ENCODE results near the gene NBL1.
A peak's percentile ranks its signal among the peaks of the same experiment; 100 is the strongest.

The NBL1 gene

DNA sequence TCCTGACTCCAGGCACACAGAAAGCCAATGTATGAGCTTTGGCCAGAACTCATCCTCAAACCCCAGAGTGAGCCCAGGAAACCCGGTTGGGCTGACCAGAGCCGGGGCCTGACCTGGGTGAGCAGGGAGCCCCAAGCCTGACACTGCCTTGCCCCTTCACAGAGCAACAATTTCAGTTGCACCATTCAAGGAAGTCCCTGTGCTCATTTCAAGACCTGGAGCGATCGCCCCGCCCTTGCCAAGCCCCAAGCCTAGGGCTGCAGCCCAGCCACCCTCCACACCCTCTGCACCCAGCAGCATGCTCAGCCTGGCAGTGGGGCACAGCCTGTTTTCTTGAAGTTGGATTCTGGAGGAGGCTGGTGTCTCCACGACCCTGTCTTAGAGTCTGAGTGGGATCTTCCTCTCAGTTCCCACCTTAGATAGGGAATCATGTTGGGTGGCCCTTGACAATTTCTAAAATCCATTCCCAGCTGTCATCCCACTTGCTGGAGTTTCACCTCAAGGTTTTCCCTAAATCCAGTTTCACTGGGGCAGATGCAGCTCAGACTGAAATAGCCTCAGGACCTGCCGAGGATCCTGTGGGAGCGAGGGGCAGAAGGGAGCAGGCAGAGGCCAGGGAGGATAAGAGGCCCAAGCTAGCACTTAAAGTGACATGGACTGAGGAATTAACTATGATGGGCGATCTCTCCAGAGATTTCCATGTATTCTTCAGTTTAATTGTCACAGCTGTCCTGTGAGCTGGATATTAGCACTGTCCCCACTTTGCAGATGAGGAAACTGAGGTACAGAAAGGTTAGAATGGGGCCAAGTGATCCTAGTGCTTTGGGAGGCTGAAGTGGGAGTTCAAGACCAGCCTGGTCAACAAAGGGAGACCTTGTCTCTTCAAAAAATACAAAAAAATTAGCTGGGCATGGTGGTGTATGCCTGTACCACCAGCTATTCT is 2.5 kb downstream of the NBL1 start:
- H3K4me3 ChIP-seq (ENCODE audit: low read depth, low read length), result peak overlapping the region; percentile 96; the same call in 1 of the 2 replicates
- no peaks in the 10 kb centered on the region for H3K36me3 ChIP-seq (ENCODE audit: insufficient read depth, low read length)
- H3K4me1 ChIP-seq (ENCODE audit: control insufficient read depth, insufficient read depth, low read length, unreplicated experiment), result peaks cover 41% of the 10 kb centered on the region
- no peak overlapping the region for H3K27ac ChIP-seq (ENCODE audit: low read depth, low read length)
- H3K79me2 ChIP-seq (ENCODE audit: control insufficient read depth, insufficient read depth, low read length, unreplicated experiment), result peaks cover 50% of the 10 kb centered on the region
- no peaks in the 10 kb centered on the region for H3K27me3 ChIP-seq (ENCODE audit: insufficient read depth, low read length)
- no peak overlapping the region for H2AFZ ChIP-seq (ENCODE audit: low read length, unreplicated experiment)

DNA sequence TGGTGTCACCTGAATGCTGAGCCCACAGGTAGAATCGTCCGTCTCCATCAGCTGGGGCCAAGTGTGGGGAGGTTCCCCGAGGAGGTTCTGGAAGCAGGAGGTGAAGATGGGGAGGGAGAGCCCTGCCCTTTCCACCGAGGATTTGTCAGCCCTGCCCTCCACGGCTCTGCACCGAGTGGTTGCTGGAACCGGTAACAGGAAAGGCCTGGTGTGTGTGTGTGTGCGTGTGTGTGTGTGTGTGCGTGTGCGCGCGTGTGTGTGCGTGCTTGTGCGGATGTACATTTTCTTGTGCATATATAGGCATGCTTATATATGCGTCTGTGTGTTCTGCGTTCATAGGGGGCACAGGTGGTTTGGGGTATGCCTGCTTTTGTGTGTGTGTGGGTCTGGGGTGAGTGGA is 3.5 kb downstream of the NBL1 start:
- no peak overlapping the region for H3K4me3 ChIP-seq (ENCODE audit: low read depth, low read length)
- no peak overlapping the region for H2AFZ ChIP-seq (ENCODE audit: low read length, unreplicated experiment)
- no peaks in the 10 kb centered on the region for H3K36me3 ChIP-seq (ENCODE audit: insufficient read depth, low read length)
- no peak overlapping the region for H3K27ac ChIP-seq (ENCODE audit: low read depth, low read length)
- H3K4me1 ChIP-seq (ENCODE audit: control insufficient read depth, insufficient read depth, low read length, unreplicated experiment), result peaks cover 50% of the 10 kb centered on the region
- H3K79me2 ChIP-seq (ENCODE audit: control insufficient read depth, insufficient read depth, low read length, unreplicated experiment), result peaks cover 50% of the 10 kb centered on the region
- no peaks in the 10 kb centered on the region for H3K27me3 ChIP-seq (ENCODE audit: insufficient read depth, low read length)

DNA sequence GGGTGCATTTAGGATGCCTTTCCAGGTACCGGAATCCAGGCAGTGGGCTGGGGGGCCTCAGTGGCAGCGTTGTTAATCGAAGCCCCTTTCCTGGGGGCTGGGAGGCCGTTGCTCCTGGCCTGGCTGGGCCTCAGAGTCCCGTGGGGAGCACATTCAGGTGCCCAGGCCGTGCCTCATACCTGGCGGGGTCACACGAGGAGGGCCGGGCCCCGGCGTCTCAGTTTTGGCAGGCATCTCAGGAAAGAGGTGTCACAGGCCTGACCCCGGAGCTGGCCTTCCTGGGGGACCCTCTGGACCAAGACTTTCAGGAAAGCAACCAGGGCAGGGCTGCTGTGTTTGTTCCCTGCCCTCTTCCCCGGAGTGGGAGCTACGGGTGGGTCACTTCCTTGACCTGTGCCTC is 4.1 kb downstream of the NBL1 start:
- Histone ChIP-seq H3K27me3 (ENCODE audit: insufficient read depth, low read length) (no peaks in the 10 kb centered on the region), H3K79me2 (ENCODE audit: control insufficient read depth, insufficient read depth, low read length, unreplicated experiment) (peaks cover 51% of the 10 kb centered on the region), H3K36me3 (ENCODE audit: insufficient read depth, low read length) (no peaks in the 10 kb centered on the region), H3K27ac (ENCODE audit: low read depth, low read length) (no peak overlapping the region), H2AFZ (ENCODE audit: low read length, unreplicated experiment) (no peak overlapping the region), H3K4me3 (ENCODE audit: low read depth, low read length) (no peak overlapping the region), H3K4me1 (ENCODE audit: control insufficient read depth, insufficient read depth, low read length, unreplicated experiment) (peaks cover 45% of the 10 kb centered on the region)

DNA sequence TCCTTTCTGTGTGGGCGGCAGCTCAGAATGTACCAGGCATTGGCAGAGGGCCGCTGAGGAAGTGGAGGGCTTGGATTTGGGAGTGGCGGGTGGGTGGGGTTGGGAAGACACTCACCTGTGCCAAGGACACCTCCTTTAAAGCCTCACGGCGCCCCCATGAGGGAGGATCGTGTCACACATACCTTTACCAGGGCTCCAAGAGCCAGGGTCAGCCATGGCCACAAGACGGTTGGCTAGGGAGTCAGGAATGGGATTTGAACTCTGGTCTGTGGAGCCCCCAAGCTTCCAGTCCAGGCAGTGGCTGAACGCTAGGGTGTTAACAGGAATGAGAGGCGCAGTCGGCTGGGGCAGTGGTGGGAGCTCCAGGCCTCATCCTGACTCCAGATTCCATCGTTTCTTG is 4.6 kb downstream of the NBL1 start:
- H3K4me1 ChIP-seq (ENCODE audit: control insufficient read depth, insufficient read depth, low read length, unreplicated experiment), result peaks cover 46% of the 10 kb centered on the region
- H2AFZ ChIP-seq (ENCODE audit: low read length, unreplicated experiment), result no peak overlapping the region
- no peak overlapping the region for H3K27ac ChIP-seq (ENCODE audit: low read depth, low read length)
- no peak overlapping the region for H3K4me3 ChIP-seq (ENCODE audit: low read depth, low read length)
- no peaks in the 10 kb centered on the region for H3K36me3 ChIP-seq (ENCODE audit: insufficient read depth, low read length)
- peaks cover 53% of the 10 kb centered on the region for H3K79me2 ChIP-seq (ENCODE audit: control insufficient read depth, insufficient read depth, low read length, unreplicated experiment)
- H3K27me3 ChIP-seq (ENCODE audit: insufficient read depth, low read length), result no peaks in the 10 kb centered on the region

DNA sequence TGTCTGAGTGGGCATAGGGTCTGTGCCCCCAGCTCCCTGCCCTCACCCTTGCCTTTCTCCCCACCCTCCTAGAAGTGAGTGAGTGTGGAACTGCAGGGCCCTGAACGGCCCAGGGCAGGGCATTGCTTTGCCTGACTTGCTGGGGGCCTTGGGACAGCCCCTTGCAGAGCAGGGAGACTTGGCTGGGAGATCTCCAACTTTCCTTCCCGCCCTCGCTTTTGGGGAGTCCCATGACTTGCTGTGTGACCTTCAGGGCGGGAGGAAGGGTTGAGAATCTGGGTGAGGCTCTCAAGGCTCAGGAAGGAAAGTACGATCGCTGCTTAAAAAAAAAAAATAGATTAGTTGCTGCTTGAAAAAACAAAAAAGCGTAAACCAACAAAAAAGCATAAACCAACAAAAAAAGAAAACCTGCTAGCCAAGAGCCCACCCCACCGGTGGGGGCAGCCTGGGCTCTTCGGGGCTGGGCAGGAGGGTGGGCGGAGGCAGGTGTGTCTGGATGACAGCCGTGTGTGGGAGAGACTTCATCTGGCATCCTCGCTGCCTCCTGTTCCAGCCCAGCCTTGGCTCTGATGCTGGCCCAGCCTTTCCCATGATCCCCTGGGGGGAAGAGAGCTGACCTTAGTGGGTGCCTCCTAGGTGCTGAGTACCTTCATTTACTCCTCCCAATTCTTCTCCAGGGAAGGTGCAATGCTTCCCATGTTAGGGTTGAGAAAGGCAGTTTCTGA is 6.5 kb downstream of the NBL1 start:
- Histone ChIP-seq H3K4me1 (ENCODE audit: control insufficient read depth, insufficient read depth, low read length, unreplicated experiment) (peaks cover 57% of the 10 kb centered on the region), H2AFZ (ENCODE audit: low read length, unreplicated experiment) (no peak overlapping the region), H3K4me3 (ENCODE audit: low read depth, low read length) (no peak overlapping the region), H3K36me3 (ENCODE audit: insufficient read depth, low read length) (no peaks in the 10 kb centered on the region), H3K79me2 (ENCODE audit: control insufficient read depth, insufficient read depth, low read length, unreplicated experiment) (peaks cover 46% of the 10 kb centered on the region), H3K27me3 (ENCODE audit: insufficient read depth, low read length) (no peaks in the 10 kb centered on the region), H3K27ac (ENCODE audit: low read depth, low read length) (peak overlapping the region; percentile 93)

DNA sequence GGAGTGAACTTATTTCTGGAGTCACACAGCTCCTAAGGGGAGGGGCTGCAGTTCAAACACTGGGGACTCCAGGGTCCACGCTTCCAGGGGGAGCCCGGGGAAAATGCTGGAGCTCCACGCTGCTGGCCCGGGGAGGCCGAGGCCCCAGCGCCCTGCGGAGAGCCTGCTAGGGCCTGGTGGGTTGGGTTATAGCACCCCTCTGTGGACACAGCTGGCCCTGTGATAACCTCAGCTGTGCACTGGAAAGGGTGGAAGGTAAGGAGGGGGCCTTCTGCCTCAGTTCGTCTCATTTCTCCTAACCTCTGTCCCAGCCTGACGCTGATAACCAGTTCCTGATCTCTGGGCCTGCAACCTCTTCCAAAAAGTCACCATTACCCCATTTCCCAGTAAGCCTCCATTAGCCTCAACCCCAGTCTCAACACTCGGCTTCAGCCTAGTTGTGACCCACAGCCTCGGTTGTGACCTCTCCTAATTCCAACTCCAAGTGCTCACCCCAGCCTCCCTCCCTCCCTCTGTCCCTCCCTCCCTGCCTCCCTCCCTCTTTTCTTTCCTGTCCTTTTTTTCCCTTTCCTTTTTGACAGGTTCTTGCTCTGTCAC is 7.1 kb downstream of the NBL1 start:
- Histone ChIP-seq H3K27ac (ENCODE audit: low read depth, low read length) (peak overlapping the region; percentile 93), H2AFZ (ENCODE audit: low read length, unreplicated experiment) (no peak overlapping the region)

DNA sequence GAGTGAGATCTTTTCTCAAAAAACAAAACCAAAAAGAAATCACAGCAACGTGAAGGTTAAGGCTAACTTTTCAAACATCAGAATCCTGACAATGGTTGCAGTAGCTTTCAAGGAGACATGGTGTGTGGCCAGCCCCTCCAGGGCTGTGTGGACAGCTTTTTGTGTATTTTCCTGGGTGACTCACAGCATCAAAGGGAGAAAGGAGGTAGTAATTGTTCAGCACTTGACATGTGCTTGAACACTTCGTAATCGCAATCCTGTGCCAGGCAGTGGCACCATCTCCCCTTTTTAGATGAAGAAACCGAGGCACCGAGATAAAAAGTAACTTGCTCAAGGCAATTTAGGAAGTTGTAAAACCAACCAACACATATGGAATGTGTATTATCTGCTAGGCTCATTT is 10.3 kb downstream of the NBL1 start:
- Histone ChIP-seq H2AFZ (ENCODE audit: low read length, unreplicated experiment) (no peak overlapping the region), H3K79me2 (ENCODE audit: control insufficient read depth, insufficient read depth, low read length, unreplicated experiment) (peaks cover 13% of the 10 kb centered on the region)

More for the DNA sequence above, 7.1 kb downstream of the NBL1 start:
- no peaks in the 10 kb centered on the region for H3K36me3 ChIP-seq (ENCODE audit: insufficient read depth, low read length)
- no peak overlapping the region for H3K4me3 ChIP-seq (ENCODE audit: low read depth, low read length)
- H3K4me1 ChIP-seq (ENCODE audit: control insufficient read depth, insufficient read depth, low read length, unreplicated experiment), result peaks cover 50% of the 10 kb centered on the region
- H3K27me3 ChIP-seq (ENCODE audit: insufficient read depth, low read length), result no peaks in the 10 kb centered on the region
- H3K79me2 ChIP-seq (ENCODE audit: control insufficient read depth, insufficient read depth, low read length, unreplicated experiment), result peaks cover 40% of the 10 kb centered on the region

DNA sequence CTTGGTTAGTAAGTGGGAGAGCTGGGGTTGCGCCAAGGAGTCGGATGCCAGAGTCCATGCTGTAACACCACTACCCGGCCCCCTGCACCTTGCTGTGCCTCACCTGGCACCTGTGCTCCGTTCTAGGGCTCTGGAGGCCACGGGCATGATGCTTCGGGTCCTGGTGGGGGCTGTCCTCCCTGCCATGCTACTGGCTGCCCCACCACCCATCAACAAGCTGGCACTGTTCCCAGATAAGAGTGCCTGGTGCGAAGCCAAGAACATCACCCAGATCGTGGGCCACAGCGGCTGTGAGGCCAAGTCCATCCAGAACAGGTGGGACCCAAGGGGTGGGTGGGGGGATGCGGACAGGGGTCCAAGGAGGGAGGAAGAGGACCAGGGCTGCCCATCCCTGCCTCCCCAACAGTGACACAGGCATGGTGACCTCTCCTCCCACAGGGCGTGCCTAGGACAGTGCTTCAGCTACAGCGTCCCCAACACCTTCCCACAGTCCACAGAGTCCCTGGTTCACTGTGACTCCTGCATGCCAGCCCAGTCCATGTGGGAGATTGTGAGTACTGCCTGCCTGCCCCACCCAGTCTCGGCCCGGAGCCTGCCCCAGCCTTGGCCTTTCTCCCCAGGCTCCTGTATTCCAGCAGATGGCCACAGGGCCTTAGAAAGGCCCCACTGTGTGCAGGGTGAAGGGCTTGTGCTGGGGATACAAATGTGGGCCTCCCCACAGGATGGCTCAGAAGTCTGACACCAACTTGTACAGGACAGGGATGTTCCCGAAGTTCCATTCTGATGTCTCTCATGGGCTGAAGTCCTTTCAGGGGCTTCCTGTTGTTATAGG is 11.0 kb downstream of the NBL1 start:
- peaks cover 42% of the 10 kb centered on the region for H3K4me1 ChIP-seq (ENCODE audit: control insufficient read depth, insufficient read depth, low read length, unreplicated experiment)
- H3K27me3 ChIP-seq (ENCODE audit: insufficient read depth, low read length), result no peaks in the 10 kb centered on the region
- H3K27ac ChIP-seq (ENCODE audit: low read depth, low read length), result no peak overlapping the region
- H3K4me3 ChIP-seq (ENCODE audit: low read depth, low read length), result no peak overlapping the region
- no peaks in the 10 kb centered on the region for H3K36me3 ChIP-seq (ENCODE audit: insufficient read depth, low read length)
- peaks cover 7% of the 10 kb centered on the region for H3K79me2 ChIP-seq (ENCODE audit: control insufficient read depth, insufficient read depth, low read length, unreplicated experiment)
- no peak overlapping the region for H2AFZ ChIP-seq (ENCODE audit: low read length, unreplicated experiment)

More for the DNA sequence above, 10.3 kb downstream of the NBL1 start:
- H3K27ac ChIP-seq (ENCODE audit: low read depth, low read length), result no peak overlapping the region
- H3K27me3 ChIP-seq (ENCODE audit: insufficient read depth, low read length), result no peaks in the 10 kb centered on the region
- no peak overlapping the region for H3K4me3 ChIP-seq (ENCODE audit: low read depth, low read length)
- no peaks in the 10 kb centered on the region for H3K36me3 ChIP-seq (ENCODE audit: insufficient read depth, low read length)
- peaks cover 44% of the 10 kb centered on the region for H3K4me1 ChIP-seq (ENCODE audit: control insufficient read depth, insufficient read depth, low read length, unreplicated experiment)

DNA sequence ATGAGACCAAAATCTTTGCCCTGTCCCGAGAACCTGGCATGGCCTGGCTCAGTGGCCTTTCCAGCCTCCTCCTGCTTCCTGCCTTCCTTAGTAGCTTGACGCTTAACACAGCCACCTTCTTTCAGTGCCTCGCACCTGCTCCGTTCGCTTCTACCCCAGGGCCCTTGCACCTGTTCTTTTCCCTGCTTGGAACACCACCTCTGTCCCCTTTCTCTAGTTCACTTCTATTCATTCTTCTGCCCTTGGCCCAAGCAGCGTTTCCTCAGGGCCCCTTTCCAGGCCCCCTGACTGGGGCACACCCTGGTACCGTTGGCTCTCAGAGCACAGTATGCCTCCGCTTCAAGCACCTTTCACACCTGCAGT is 11.6 kb downstream of the NBL1 start:
- H3K27me3 ChIP-seq (ENCODE audit: insufficient read depth, low read length), result no peaks in the 10 kb centered on the region
- H3K4me1 ChIP-seq (ENCODE audit: control insufficient read depth, insufficient read depth, low read length, unreplicated experiment), result peaks cover 36% of the 10 kb centered on the region
- H3K27ac ChIP-seq (ENCODE audit: low read depth, low read length), result no peak overlapping the region
- H3K4me3 ChIP-seq (ENCODE audit: low read depth, low read length), result no peak overlapping the region
- no peak overlapping the region for H2AFZ ChIP-seq (ENCODE audit: low read length, unreplicated experiment)
- H3K36me3 ChIP-seq (ENCODE audit: insufficient read depth, low read length), result no peaks in the 10 kb centered on the region
- peaks cover 3% of the 10 kb centered on the region for H3K79me2 ChIP-seq (ENCODE audit: control insufficient read depth, insufficient read depth, low read length, unreplicated experiment)

DNA sequence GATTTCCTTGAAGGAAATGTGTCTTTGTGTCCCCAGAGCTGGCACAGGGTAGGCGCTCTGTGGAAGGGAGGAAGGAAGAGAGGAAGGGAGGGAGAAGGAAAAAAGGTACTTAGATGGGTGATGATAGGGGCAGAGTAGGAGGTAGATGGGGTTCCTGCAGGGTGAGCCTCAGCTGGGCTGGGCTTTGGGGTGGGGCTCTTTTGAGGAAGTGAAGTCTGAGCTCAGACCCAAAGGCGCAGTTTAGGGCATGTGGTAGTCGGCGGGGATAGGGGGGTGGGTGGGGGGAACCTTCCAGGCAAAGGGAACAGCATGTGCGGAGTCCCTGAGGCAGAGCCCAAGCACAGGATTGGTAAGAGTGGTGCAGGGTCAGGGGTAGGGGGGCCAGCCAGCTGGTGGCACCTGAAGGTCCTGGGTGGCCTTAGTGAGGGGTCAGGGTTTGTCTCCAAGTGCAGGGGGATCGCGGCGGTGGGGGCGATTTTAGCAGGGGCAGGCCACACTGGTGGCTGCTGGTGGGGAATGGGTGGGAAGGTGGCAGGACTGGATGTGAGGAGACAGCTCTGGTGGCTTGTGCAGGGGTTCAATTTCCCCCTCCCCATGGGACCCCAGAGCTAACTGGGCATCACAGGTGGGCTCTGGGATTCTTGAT is 12.1 kb downstream of the NBL1 start:
- peaks cover 31% of the 10 kb centered on the region for H3K4me1 ChIP-seq (ENCODE audit: control insufficient read depth, insufficient read depth, low read length, unreplicated experiment)
- H3K79me2 ChIP-seq (ENCODE audit: control insufficient read depth, insufficient read depth, low read length, unreplicated experiment), result peaks cover 3% of the 10 kb centered on the region
- no peak overlapping the region for H3K27ac ChIP-seq (ENCODE audit: low read depth, low read length)
- no peak overlapping the region for H2AFZ ChIP-seq (ENCODE audit: low read length, unreplicated experiment)
- H3K36me3 ChIP-seq (ENCODE audit: insufficient read depth, low read length), result no peaks in the 10 kb centered on the region
- H3K4me3 ChIP-seq (ENCODE audit: low read depth, low read length), result no peak overlapping the region
- no peaks in the 10 kb centered on the region for H3K27me3 ChIP-seq (ENCODE audit: insufficient read depth, low read length)
